ENCODE results near the gene OMP. TPM values are rescaled to one million over a fixed set of nuclear protein-coding genes. Genes with fewer than 3 reads are reported as not detected.

The OMP gene
- total RNA-seq, 1 donor: not detected

DNA sequence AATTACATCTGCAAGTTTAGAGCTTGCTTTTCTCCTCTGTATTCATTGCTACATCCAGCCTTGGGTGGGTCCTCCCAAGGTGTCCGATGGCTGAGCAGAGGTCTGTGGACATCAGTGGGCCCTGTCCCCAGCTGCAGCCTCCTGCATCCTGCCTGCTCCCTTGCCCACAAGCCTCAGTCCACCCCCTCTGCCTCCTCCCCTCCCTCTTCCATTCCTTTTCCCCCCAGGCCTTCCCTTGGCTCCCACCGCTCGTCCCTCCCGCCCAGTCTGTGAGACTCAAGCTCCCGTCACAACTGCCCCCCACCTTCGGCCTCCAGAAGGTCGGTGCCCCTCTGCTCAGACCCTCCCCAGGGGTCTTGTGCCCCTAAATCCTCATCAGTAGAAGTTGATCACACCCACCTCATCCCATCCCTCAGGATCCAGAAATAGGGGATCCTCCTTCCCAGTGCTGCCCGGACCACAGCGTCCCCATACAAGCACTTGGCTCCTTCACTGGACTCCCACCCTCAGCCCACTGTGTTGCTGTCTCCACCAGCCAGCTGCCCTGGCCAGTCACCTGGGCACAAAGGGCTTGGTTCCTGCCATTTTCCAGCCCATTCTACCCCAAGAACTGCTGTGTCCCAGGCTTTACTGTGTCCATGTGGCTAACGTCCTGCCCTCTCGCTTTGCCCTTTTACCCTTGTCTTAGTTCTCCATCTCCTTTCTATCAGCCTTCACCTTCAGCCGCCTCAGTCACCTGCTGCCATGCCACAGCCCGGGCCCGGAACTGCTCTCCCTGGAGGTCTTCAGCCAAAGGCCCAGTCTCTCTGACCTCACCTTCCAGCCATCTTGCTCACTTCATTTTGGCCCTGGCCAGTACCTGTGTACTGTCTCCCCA lies 2.2 kb upstream of the OMP start:
- H3K27ac ChIP-seq (ENCODE audit: low read depth, low read length): no peak overlapping the region
- H3K27me3 ChIP-seq (ENCODE audit: insufficient read depth, low read length): no peaks in the 10 kb centered on the region
- H3K9me3 ChIP-seq (ENCODE audit: low read depth, low read length): no peaks in the 10 kb centered on the region
- TF ChIP-seq, protein P1, sequence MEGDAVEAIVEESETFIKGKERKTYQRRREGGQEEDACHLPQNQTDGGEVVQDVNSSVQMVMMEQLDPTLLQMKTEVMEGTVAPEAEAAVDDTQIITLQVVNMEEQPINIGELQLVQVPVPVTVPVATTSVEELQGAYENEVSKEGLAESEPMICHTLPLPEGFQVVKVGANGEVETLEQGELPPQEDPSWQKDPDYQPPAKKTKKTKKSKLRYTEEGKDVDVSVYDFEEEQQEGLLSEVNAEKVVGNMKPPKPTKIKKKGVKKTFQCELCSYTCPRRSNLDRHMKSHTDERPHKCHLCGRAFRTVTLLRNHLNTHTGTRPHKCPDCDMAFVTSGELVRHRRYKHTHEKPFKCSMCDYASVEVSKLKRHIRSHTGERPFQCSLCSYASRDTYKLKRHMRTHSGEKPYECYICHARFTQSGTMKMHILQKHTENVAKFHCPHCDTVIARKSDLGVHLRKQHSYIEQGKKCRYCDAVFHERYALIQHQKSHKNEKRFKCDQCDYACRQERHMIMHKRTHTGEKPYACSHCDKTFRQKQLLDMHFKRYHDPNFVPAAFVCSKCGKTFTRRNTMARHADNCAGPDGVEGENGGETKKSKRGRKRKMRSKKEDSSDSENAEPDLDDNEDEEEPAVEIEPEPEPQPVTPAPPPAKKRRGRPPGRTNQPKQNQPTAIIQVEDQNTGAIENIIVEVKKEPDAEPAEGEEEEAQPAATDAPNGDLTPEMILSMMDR (IDR thresholded peaks at IDR 0.05; ENCODE audit: extremely low read depth, low read depth, low read length): no peak
- no peak overlapping the region for H2AFZ ChIP-seq (ENCODE audit: low read length)
- H4K20me1 ChIP-seq (ENCODE audit: insufficient read depth, low read length): peaks cover 4% of the 10 kb centered on the region
- H3K79me2 ChIP-seq (ENCODE audit: insufficient read depth, low read length): no peaks in the 10 kb centered on the region
- H3K4me2 ChIP-seq (ENCODE audit: insufficient read depth, low read length): no peak overlapping the region
- H3K4me1 ChIP-seq (ENCODE audit: insufficient read depth, low read length): no peaks in the 10 kb centered on the region
- no peak overlapping the region for H3K4me3 ChIP-seq (ENCODE audit: insufficient read depth, low read length)
- peak; percentile 70 for DNase-seq (ENCODE audit: insufficient read length, low spot score, missing footprints)
- H3K36me3 ChIP-seq (ENCODE audit: insufficient read depth, low read length): no peaks in the 10 kb centered on the region

DNA sequence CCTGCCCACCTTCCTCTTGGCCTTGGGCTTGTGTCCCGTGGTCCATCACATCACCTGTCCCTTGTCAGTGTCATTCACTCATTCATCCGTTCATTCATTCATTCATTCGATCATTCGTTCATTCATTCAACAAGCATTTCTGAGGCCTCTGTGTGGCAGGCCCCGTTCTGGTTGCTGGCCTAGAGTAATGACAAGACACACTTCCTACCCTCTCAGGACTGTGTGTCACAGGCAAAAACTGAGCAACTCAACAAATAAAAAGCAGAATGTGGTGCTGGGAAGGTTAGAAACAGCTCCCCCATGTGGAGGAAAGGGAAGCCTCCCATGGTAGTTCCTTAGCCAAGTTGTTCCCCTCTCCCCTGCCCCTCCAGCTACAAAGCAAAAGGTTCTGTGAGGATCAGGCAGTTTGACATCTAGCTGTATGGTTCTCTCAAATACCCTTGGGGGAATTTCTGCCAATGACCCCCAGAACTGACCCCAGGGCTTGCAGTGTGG lies 1.6 kb upstream of the OMP start:
- Histone ChIP-seq H3K9me3 (ENCODE audit: low read depth, low read length) (no peaks in the 10 kb centered on the region), H3K27ac (ENCODE audit: low read depth, low read length) (no peak overlapping the region), H3K27me3 (ENCODE audit: insufficient read depth, low read length) (no peaks in the 10 kb centered on the region), H4K20me1 (ENCODE audit: insufficient read depth, low read length) (peaks cover 4% of the 10 kb centered on the region), H3K4me1 (ENCODE audit: insufficient read depth, low read length) (no peaks in the 10 kb centered on the region), H3K4me2 (ENCODE audit: insufficient read depth, low read length) (no peak overlapping the region), H3K36me3 (ENCODE audit: insufficient read depth, low read length) (no peaks in the 10 kb centered on the region), H3K4me3 (ENCODE audit: insufficient read depth, low read length) (no peak overlapping the region), H3K79me2 (ENCODE audit: insufficient read depth, low read length) (no peaks in the 10 kb centered on the region), H2AFZ (ENCODE audit: low read length) (no peak overlapping the region)
- TF ChIP-seq, protein P1 (IDR thresholded peaks at IDR 0.05; ENCODE audit: extremely low read depth, low read depth, low read length): peak; percentile 71
- peak; percentile 96 for DNase-seq (ENCODE audit: insufficient read length, low spot score, missing footprints)

DNA sequence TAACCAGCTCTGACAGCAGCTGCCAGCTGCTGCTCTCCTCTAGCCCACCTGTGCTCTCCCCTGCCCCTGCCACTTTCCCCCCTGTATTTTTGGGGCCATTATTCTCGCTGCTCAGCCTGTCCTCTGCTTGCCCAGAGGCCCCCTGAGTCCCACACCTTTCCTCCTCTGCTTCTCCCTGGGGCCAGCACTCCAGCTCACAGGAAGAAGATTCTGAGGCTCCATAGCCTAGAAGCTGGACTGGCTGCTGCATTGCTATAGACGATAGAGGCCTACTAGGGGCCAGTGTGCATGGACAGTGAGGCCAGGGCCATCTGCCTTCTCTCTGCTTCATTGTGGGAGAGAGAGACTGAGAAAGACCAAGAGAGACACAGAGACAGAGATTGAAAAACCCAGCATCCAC lies 679 bp downstream of the OMP start:
- TF ChIP-seq, protein P1 (IDR thresholded peaks at IDR 0.05; ENCODE audit: extremely low read depth, low read depth, low read length): no peak
- H3K9me3 ChIP-seq (ENCODE audit: low read depth, low read length): no peaks in the 10 kb centered on the region
- H3K4me3 ChIP-seq (ENCODE audit: insufficient read depth, low read length): no peak overlapping the region
- no peak overlapping the region for H2AFZ ChIP-seq (ENCODE audit: low read length)
- peak; percentile 90 for DNase-seq (ENCODE audit: insufficient read length, low spot score, missing footprints)
- H3K36me3 ChIP-seq (ENCODE audit: insufficient read depth, low read length): no peaks in the 10 kb centered on the region
- H3K27ac ChIP-seq (ENCODE audit: low read depth, low read length): no peak overlapping the region
- no peaks in the 10 kb centered on the region for H3K27me3 ChIP-seq (ENCODE audit: insufficient read depth, low read length)
- H3K79me2 ChIP-seq (ENCODE audit: insufficient read depth, low read length): peaks cover 2% of the 10 kb centered on the region
- peaks cover 12% of the 10 kb centered on the region for H3K4me1 ChIP-seq (ENCODE audit: insufficient read depth, low read length)
- H4K20me1 ChIP-seq (ENCODE audit: insufficient read depth, low read length): peaks cover 8% of the 10 kb centered on the region
- H3K4me2 ChIP-seq (ENCODE audit: insufficient read depth, low read length): no peak overlapping the region

DNA sequence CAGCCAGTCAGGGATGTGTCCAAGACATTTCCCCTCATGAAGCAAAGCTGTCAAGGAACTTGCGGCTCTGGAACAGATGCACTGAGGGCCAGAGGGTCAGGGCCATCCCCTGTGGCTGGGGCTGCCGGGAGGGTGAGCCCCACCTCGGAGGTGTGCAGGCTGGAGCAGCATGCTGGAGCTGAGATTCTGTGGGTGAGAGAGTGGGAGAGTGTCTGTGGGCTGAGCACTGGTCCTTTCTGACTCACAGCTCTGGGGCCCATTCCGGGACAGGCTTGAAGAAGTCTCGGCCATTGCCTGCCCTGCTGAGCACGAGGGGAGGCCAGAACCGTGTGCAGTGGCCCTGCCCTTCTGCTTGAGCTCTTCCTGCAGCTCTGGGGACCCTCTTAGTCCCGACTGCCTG lies 2.1 kb downstream of the OMP start:
- no peak overlapping the region for H3K4me3 ChIP-seq (ENCODE audit: insufficient read depth, low read length)
- H3K9me3 ChIP-seq (ENCODE audit: low read depth, low read length): no peaks in the 10 kb centered on the region
- TF ChIP-seq, protein P1 (IDR thresholded peaks at IDR 0.05; ENCODE audit: extremely low read depth, low read depth, low read length): no peak
- peaks cover 2% of the 10 kb centered on the region for H3K79me2 ChIP-seq (ENCODE audit: insufficient read depth, low read length)
- peaks cover 26% of the 10 kb centered on the region for H3K4me1 ChIP-seq (ENCODE audit: insufficient read depth, low read length)
- DNase-seq (ENCODE audit: insufficient read length, low spot score, missing footprints): peak; percentile 96
- H3K4me2 ChIP-seq (ENCODE audit: insufficient read depth, low read length): no peak overlapping the region
- H3K27ac ChIP-seq (ENCODE audit: low read depth, low read length): no peak overlapping the region
- H3K36me3 ChIP-seq (ENCODE audit: insufficient read depth, low read length): no peaks in the 10 kb centered on the region
- no peak overlapping the region for H2AFZ ChIP-seq (ENCODE audit: low read length)
- peaks cover 8% of the 10 kb centered on the region for H4K20me1 ChIP-seq (ENCODE audit: insufficient read depth, low read length)
- H3K27me3 ChIP-seq (ENCODE audit: insufficient read depth, low read length): no peaks in the 10 kb centered on the region

Data from osteoblast (primary cell).